ENCODE data around the gene PKDREJ. TPM values are rescaled to one million over a fixed set of nuclear protein-coding genes. Genes with fewer than 3 reads are reported as not detected.

PKDREJ gene
- total and polyA plus RNA-seq, 8 donors, result under 0.01 to 0.10 (median 0.06) TPM; not detected in 5

- 3 to 9% (median 3%) methylated on average over 16 to 32 of the region's 32 CpGs for WGBS, 5 donors
- Histone ChIP-seq H3K36me3 (peaks cover 6 to 18% (median 17%) of the 10 kb centered on the region in 4 donors), H3K4me3 (peak overlapping the region; percentile 55 to 87 (median 60)), H3K27ac (peak overlapping the region in 2 of 5 donors; percentile 91), H3K9me3 (no peaks in the 10 kb centered on the region), H3K27me3 (no peaks in the 10 kb centered on the region), H3K4me1 (peaks cover 16 to 26% (median 22%) of the 10 kb centered on the region in 4 donors)
- DNase-seq, result peak in 1 of 2 donors; percentile 53
- TF ChIP-seq CTCF (IDR thresholded peaks at IDR 0.05) (no peak), EP300 (IDR thresholded peaks at IDR 0.05) (no peak), POLR2A (IDR thresholded peaks at IDR 0.05) (no peak)
- intact Hi-C loops (cut with DNase I; ENCODE audit: low total_unique reads), result no loop called here
Measured at GRCh38 chr22:46297151-46297812, 34.1 kb upstream of the PKDREJ start.

GRCh38 chr22:46296257-46297150 is 33.4 kb upstream of the PKDREJ start, which contains the start of gene GTSE1:
Gene GTSE1, plus strand, starts transcription at chr22:46296870. Its CDS starts 531 bp downstream, at chr22:46297401.
- intact Hi-C loops (cut with DNase I; ENCODE audit: low total_unique reads), result no loop called here
- 0 to 1% (median 0%) methylated on average over 25 to 76 of the region's 76 CpGs for WGBS, 5 donors
- peak; percentile 99 for DNase-seq

GRCh38 chr22:46295277-46295971 is 32.3 kb upstream of the PKDREJ start:
- peaks cover 19 to 37% (median 35%) of the 10 kb centered on the region in 4 donors for H3K36me3 ChIP-seq
- H3K27me3 ChIP-seq, result no peaks in the 10 kb centered on the region
- TF ChIP-seq POLR2AphosphoS5 (IDR thresholded peaks at IDR 0.05) (no peak), EP300 (IDR thresholded peaks at IDR 0.05) (no peak), POLR2A (IDR thresholded peaks at IDR 0.05) (no peak), CTCF (IDR thresholded peaks at IDR 0.05) (no peak)
- H3K27ac ChIP-seq, result peak overlapping the region; percentile 90 to 96 (median 91)
- intact Hi-C loops (cut with DNase I; ENCODE audit: low total_unique reads), result no loop called here
- DNase-seq, result no peak
- H3K4me3 ChIP-seq, result peak overlapping the region; percentile 55 to 87 (median 60)
- 54 to 63% (median 57%) methylated on average over 4 of the region's 4 CpGs for WGBS, 5 donors
- peaks cover 0 to 12% (median 5%) of the 10 kb centered on the region in 4 donors for H3K9me3 ChIP-seq
- H3K4me1 ChIP-seq, result peaks cover 16 to 26% (median 22%) of the 10 kb centered on the region in 4 donors

More at GRCh38 chr22:46296257-46297150, 33.4 kb upstream of the PKDREJ start, which contains the start of gene GTSE1:
- H3K4me3 ChIP-seq, result peak within 1 kb of the TSS; percentile 55 to 87 (median 60)
- no peaks in the 10 kb centered on the region for H3K27me3 ChIP-seq
- peak within 1 kb of the TSS; percentile 90 to 96 (median 91) for H3K27ac ChIP-seq
- H3K9me3 ChIP-seq, result peaks cover 0 to 8% (median 3%) of the 10 kb centered on the region in 4 donors
- peaks cover 16 to 26% (median 22%) of the 10 kb centered on the region in 4 donors for H3K4me1 ChIP-seq
- peaks cover 12 to 26% (median 25%) of the 10 kb centered on the region in 4 donors for H3K36me3 ChIP-seq
- no peak for TF ChIP-seq POLR2A (IDR thresholded peaks at IDR 0.05)
- no peak for TF ChIP-seq EP300 (IDR thresholded peaks at IDR 0.05)
- TF ChIP-seq CTCF (IDR thresholded peaks at IDR 0.05), result peak in 2 of 7 experiments; percentile 20 to 38
- peak; percentile 73 to 93 (median 88) for TF ChIP-seq POLR2AphosphoS5 (IDR thresholded peaks at IDR 0.05)

Measured in stomach (tissue), 9 donors.